Testis (tissue), 3 donors: Measurements from ENCODE around the gene ECM1. TPM values are rescaled to one million over a fixed set of nuclear protein-coding genes. Genes with fewer than 3 reads are reported as not detected.

Experiments used
- DNase-seq: peaks from one replicate; pipeline ENCODE4 v3.0.0-alpha.2; 2019
- H3K27ac ChIP-seq, 2 donors: fragments of 200-600 bp; sonication (generic); one replicate each; pipeline ENCODE4 v1.5.1; 2019
- H3K27me3 ChIP-seq: fragments of 200-600 bp; sonication (generic); one replicate; pipeline ENCODE4 v1.5.1; 2019
- H3K36me3 ChIP-seq: fragments of 200-600 bp; sonication (generic); one replicate; pipeline ENCODE4 v1.5.1; 2017; ENCODE audit warnings: low read depth; ENCODE audit errors: missing control alignments
- H3K4me1 ChIP-seq: fragments of 200-600 bp; sonication (generic); one replicate; pipeline ENCODE4 v1.5.1; 2019
- H3K4me3 ChIP-seq, 2 donors: fragments of 200-600 bp; sonication (generic); one replicate each; pipeline ENCODE4 v1.5.1; 2017 to 2019
- H3K9me3 ChIP-seq: fragments of 200-600 bp; sonication (generic); one replicate; pipeline ENCODE4 v1.5.1; 2017
- POLR2A ChIP-seq: fragments of 450-650 bp; IDR thresholded peaks from one replicate; pipeline ENCODE4 v1.6.1; 2017; ENCODE audit warnings: antibody characterized with exemption, mild to moderate bottlenecking, moderate library complexity
- WGBS, 2 donors: methylation state at CpG; one replicate each; pipeline ENCODE4 v1.1.5; 2018; 5-methylcytosine and 5-hydroxymethylcytosine counted together
- intact Hi-C: fragments of 100-400 bp; cut with DNase I; formaldehyde crosslinking; loops from one replicate; pipeline ENCODE4 v1.15.1; 2023; ENCODE audit warnings: low total_unique reads
- polyA plus RNA-seq: library from polyadenylated mRNA; stranded (reverse); fragments of 350-450 nt; fragmentation: Illumina TruSeq; extraction: RNeasy Lipid Tissue Mini Kit (QIAGEN cat#74804); gene quantifications from one replicate; pipeline ENCODE4 v1.2.3, GENCODE V29; 2014; ENCODE audit warnings: low read depth, low replicate concordance; ENCODE audit not compliant: insufficient read depth
- total RNA-seq, 2 donors: library from RNA; depleted of rRNA; stranded (reverse); fragments of >200 nt; gene quantifications; one replicate each; pipeline ENCODE4 v1.2.3, GENCODE V29; 2016
- TF ChIP-seq, protein P1 (sequence below), 3 experiments: fragments of 450-650 bp in 2 of 3; fragments of 200-600 bp in 1 of 3; sonication (generic) in 1 of 3; IDR thresholded peaks; one replicate each; pipeline ENCODE4 v1.5.1; 2016 to 2019; ENCODE audit warnings: antibody characterized with exemption in 3 of 3, mild to moderate bottlenecking in 2 of 3, moderate library complexity in 1 of 3

Gene ECM1
- total and polyA plus RNA-seq, 3 donors from 2014 or later = 4.6 to 16.9 (median 5.0) TPM

DNA sequence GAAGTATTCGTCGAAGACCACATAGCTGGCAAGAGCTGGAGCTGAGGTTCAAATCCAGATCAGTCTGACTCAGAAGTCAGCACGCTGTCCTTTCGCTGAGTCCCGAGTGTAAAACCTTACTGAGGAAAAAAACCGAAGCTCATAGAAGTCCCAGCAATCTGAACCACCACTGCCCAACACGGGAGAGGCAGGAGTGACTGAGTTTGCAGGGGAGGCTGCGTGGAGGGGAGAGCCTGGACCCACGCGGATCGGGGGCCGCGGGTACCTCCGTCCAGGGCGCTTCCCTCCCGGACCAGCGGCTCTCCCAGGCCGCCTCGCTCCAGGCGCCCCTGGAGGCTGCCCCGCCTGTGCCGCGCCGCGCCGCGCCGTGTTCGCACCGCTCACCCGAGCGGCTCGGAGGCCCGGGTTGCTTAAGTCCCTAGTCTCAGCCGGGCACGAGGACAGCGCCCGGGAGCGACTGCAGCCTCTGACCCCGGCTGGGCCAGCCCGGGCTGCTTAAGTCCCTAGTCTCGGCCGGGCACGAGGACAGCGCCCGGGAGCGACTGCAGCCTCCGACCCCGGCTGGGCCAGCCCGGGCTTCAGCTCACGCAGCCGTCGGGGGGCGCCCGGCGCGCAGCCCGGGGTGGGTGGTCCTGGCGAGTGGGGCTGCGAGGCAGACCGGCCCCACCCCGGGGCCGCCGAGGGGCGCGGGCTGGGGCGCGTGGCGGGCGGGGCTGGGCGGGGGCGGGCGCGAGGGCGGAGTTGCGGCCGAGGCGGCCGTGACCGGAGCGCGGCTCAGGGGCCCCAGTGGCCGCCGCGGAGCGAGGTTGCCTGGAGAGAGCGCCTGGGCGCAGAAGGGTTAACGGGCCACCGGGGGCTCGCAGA, 41.0 kb downstream of the ECM1 start, which contains the start of gene ADAMTSL4:
ADAMTSL4 (plus strand) TSS at position 777 of the 864 bp plus-strand sequence. CDS start 2,881 bp downstream, outside the sequence.
- WGBS, 2 donors = 0% methylated on average over 6 to 66 of the region's 91 CpGs
- intact Hi-C loops = no loop called here
- no peaks in the 10 kb centered on the region for H3K27me3 ChIP-seq
- DNase-seq = peak; percentile 60
- peak within 1 kb of the TSS; percentile 59 to 60 for H3K4me3 ChIP-seq
- peak within 1 kb of the TSS; percentile 82 to 87 for H3K27ac ChIP-seq
- TF ChIP-seq POLR2A = no peak
- TF ChIP-seq, protein P1, sequence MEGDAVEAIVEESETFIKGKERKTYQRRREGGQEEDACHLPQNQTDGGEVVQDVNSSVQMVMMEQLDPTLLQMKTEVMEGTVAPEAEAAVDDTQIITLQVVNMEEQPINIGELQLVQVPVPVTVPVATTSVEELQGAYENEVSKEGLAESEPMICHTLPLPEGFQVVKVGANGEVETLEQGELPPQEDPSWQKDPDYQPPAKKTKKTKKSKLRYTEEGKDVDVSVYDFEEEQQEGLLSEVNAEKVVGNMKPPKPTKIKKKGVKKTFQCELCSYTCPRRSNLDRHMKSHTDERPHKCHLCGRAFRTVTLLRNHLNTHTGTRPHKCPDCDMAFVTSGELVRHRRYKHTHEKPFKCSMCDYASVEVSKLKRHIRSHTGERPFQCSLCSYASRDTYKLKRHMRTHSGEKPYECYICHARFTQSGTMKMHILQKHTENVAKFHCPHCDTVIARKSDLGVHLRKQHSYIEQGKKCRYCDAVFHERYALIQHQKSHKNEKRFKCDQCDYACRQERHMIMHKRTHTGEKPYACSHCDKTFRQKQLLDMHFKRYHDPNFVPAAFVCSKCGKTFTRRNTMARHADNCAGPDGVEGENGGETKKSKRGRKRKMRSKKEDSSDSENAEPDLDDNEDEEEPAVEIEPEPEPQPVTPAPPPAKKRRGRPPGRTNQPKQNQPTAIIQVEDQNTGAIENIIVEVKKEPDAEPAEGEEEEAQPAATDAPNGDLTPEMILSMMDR (IDR thresholded peaks at IDR 0.05) = no peak
- H3K9me3 ChIP-seq = no peaks in the 10 kb centered on the region
- no peaks in the 10 kb centered on the region for H3K36me3 ChIP-seq
- H3K4me1 ChIP-seq = peaks cover 39% of the 10 kb centered on the region

DNA sequence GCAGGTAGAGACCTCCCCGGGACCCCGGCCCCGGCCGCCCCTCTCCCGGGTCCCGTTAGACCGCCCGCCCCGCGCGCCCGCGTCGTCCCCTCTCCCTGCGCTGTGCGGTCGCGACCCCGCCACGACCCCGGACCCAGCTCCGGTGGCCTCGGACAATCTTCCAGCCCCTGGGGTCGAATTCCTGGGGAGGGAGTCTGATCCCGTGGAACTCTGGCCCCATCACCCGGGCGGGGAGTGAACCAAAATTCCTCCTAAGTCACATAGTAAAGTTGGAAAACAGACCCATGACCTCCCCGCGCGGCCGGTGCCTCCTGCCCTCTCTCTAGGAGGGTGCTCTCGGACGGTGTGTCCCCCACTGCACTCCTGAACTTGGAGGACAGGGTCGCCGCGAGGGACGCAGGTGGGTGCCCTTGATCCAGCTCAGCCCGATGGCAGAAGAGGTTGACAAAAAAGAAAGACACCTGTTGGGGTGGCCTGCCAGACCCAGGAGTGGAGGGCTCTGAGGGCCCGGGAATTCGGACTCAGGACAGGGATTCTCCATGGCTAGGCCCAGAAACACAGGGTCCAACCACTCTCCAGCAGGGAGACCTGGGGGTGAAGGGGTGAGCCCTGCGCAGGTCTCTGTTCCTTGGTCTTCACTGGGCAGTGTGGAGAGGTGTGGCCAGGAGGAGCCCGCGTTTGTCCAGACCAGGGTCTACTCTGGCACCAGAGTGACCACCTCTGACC, 41.8 kb downstream of the ECM1 start:
- peak overlapping the region; percentile 59 to 60 for H3K4me3 ChIP-seq
- intact Hi-C loops = loop anchor here (10.0 kb wide), 1 partner anchor 85 kb away; no protein-coding TSS in a partner anchor
- peak; percentile 48 for DNase-seq
- H3K4me1 ChIP-seq = peaks cover 39% of the 10 kb centered on the region
- H3K27ac ChIP-seq = peak overlapping the region; percentile 82 to 87
- 10 to 11% methylated on average over 27 to 42 of the region's 43 CpGs for WGBS, 2 donors
- H3K36me3 ChIP-seq = no peaks in the 10 kb centered on the region
- TF ChIP-seq POLR2A = no peak
- TF ChIP-seq, protein P1 (IDR thresholded peaks at IDR 0.05) = no peak
- H3K27me3 ChIP-seq = no peaks in the 10 kb centered on the region
- no peaks in the 10 kb centered on the region for H3K9me3 ChIP-seq

DNA sequence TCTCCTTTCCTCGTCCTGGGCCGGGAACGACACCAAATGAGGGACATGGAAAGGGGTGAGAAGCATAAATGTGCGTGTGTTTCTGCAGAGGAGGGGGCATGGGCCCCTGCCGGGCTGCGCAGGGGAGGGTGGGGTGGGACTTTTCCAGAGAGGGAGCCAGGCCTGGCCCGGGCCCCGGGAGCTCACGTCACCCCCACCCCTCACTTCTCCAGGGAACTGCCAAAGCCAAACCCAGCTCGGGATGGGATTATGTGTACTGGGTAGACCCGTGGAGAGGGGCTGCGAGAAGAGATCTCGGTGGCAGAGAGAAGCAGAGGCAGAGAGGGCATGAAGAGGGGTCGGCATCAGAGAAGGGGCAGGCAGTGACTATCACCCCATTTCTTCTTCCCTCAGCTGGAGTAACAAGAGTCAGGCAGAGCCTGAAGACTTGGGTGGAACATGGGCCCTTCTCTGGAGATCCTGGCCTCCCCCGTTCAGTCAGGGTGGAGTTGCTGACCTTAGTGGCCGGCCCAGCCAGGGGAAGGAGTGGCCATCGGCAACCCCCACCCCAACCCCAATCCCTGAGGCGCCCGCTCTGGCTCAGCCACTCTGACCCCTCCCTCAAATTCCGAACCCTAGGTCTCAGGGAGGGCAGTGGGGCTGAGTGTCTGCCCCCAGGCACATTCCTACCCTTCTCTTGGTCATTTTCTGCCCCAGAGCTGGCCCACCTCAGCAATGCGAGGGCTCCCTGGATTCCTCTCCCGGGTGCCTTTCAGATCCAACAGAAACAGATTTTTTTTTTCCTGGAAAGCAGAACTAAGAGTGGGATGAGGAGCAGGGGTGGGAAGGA, 42.5 kb downstream of the ECM1 start:
- no peaks in the 10 kb centered on the region for H3K36me3 ChIP-seq
- H3K27me3 ChIP-seq = no peaks in the 10 kb centered on the region
- TF ChIP-seq, protein P1 (IDR thresholded peaks at IDR 0.05) = no peak
- TF ChIP-seq POLR2A = no peak
- H3K4me1 ChIP-seq = peaks cover 39% of the 10 kb centered on the region
- 41 to 44% methylated on average over 17 to 22 of the region's 22 CpGs for WGBS, 2 donors
- H3K9me3 ChIP-seq = no peaks in the 10 kb centered on the region
- intact Hi-C loops = loop anchor here (10.0 kb wide), 1 partner anchor 86 kb away; no protein-coding TSS in a partner anchor
- H3K27ac ChIP-seq = peak overlapping the region; percentile 82 to 87
- H3K4me3 ChIP-seq = peak overlapping the region in 1 of 2 donors; percentile 60
- no peak for DNase-seq

- DNase-seq = no peak
- TF ChIP-seq, protein P1 (IDR thresholded peaks at IDR 0.05) = no peak
- no peak for TF ChIP-seq POLR2A
- intact Hi-C loops = loop anchor here (10.0 kb wide), 1 partner anchor 86 kb away; no protein-coding TSS in a partner anchor
- 75 to 78% methylated on average over 11 of the region's 11 CpGs for WGBS, 2 donors
- H3K27me3 ChIP-seq = no peaks in the 10 kb centered on the region
- H3K4me3 ChIP-seq = no peak overlapping the region
- no peaks in the 10 kb centered on the region for H3K36me3 ChIP-seq
- H3K27ac ChIP-seq = peak overlapping the region; percentile 71 to 82
- H3K9me3 ChIP-seq = no peaks in the 10 kb centered on the region
- peaks cover 39% of the 10 kb centered on the region for H3K4me1 ChIP-seq
These were observed 43.3 kb downstream of the ECM1 start for GRCh38 chr1:150551051-150551783.
